ENCODE results near the gene TMEM63B.

Gene TMEM63B

GRCh38 chr6:44166591-44167184 lies 39.3 kb downstream of the TMEM63B start (continued):
- TF ChIP-seq BACH2 (CRISPR knock-in tag; IDR thresholded peaks at IDR 0.05; ENCODE audit: borderline replicate concordance) (no peak), OSR1 (CRISPR knock-in tag; IDR thresholded peaks at IDR 0.05) (no peak), ISL1 (CRISPR knock-in tag; IDR thresholded peaks at IDR 0.05) (no peak), RARB (CRISPR knock-in tag; IDR thresholded peaks at IDR 0.05) (no peak)

GRCh38 chr6:44167567-44167966 lies 40.2 kb downstream of the TMEM63B start:
- TF ChIP-seq GLIS3 (CRISPR knock-in tag; IDR thresholded peaks at IDR 0.05) (no peak), PATZ1 (CRISPR knock-in tag; IDR thresholded peaks at IDR 0.05; ENCODE audit: borderline replicate concordance) (no peak), CSRNP3 (CRISPR knock-in tag; IDR thresholded peaks at IDR 0.05) (no peak), RARB (CRISPR knock-in tag; IDR thresholded peaks at IDR 0.05) (no peak), ISL1 (CRISPR knock-in tag; IDR thresholded peaks at IDR 0.05) (no peak), ZNF70 (CRISPR knock-in tag; IDR thresholded peaks at IDR 0.05) (no peak), CSDC2 (CRISPR knock-in tag; IDR thresholded peaks at IDR 0.05) (no peak), TCF4 (CRISPR knock-in tag; IDR thresholded peaks at IDR 0.05; ENCODE audit: borderline replicate concordance) (no peak), TOX (CRISPR knock-in tag; IDR thresholded peaks at IDR 0.05; ENCODE audit: borderline replicate concordance) (no peak), PPARA (CRISPR knock-in tag; IDR thresholded peaks at IDR 0.05; ENCODE audit: borderline replicate concordance) (no peak), ZNF565 (CRISPR knock-in tag; conservative IDR thresholded peaks at IDR 0.05; ENCODE audit: low read depth) (no peak), ARNTL (CRISPR knock-in tag; IDR thresholded peaks at IDR 0.05; ENCODE audit: borderline replicate concordance, low read depth) (no peak), POU6F1 (CRISPR knock-in tag; IDR thresholded peaks at IDR 0.05; ENCODE audit: borderline replicate concordance, low read depth) (no peak), TSHZ2 (CRISPR knock-in tag; IDR thresholded peaks at IDR 0.05) (no peak), ZFP3 (CRISPR knock-in tag; IDR thresholded peaks at IDR 0.05) (no peak), SNAI2 (CRISPR knock-in tag; IDR thresholded peaks at IDR 0.05) (no peak), ZC3H10 (CRISPR knock-in tag; IDR thresholded peaks at IDR 0.05) (no peak), OSR1 (CRISPR knock-in tag; IDR thresholded peaks at IDR 0.05) (no peak)

GRCh38 chr6:44169154-44169553 lies 41.8 kb downstream of the TMEM63B start:
- TF ChIP-seq OSR1 (CRISPR knock-in tag; IDR thresholded peaks at IDR 0.05) (no peak), ZFP3 (CRISPR knock-in tag; IDR thresholded peaks at IDR 0.05) (no peak), BACH2 (CRISPR knock-in tag; IDR thresholded peaks at IDR 0.05; ENCODE audit: borderline replicate concordance) (no peak), ZFP30 (CRISPR knock-in tag; IDR thresholded peaks at IDR 0.05) (no peak), PPARA (CRISPR knock-in tag; IDR thresholded peaks at IDR 0.05; ENCODE audit: borderline replicate concordance) (no peak)
- ATAC-seq, result no peak

More at GRCh38 chr6:44167567-44167966, 40.2 kb downstream of the TMEM63B start:
- ATAC-seq, result no peak

GRCh38 chr6:44169886-44170570 lies 42.7 kb downstream of the TMEM63B start:
- no peak for TF ChIP-seq CREB5 (CRISPR knock-in tag; IDR thresholded peaks at IDR 0.05; ENCODE audit: low read depth)
- TF ChIP-seq ZC3H10 (CRISPR knock-in tag; IDR thresholded peaks at IDR 0.05), result no peak
- TF ChIP-seq SNAI2 (CRISPR knock-in tag; IDR thresholded peaks at IDR 0.05), result no peak
- no peak for ATAC-seq

All from SK-N-SH treated with all-trans-retinoic acid at 6 μM for 48 hours (cell line).